Endometrial microvascular endothelial cells (primary cell): ENCODE results near the gene KAZN. TPM values are rescaled to one million over a fixed set of nuclear protein-coding genes. Genes with fewer than 3 reads are reported as not detected.

Experiments
- in situ Hi-C: cut with HindIII; loops from 2 replicates; pipeline ENCODE4 v1.10.0; 2017; ENCODE audit warnings: low sequenced_read_pairs, low pct_unique_long_range_greater_than_20kb; ENCODE audit errors: inconsistent ontology term
- total RNA-seq: library from RNA; depleted of rRNA; stranded (reverse); fragments of >200 nt; gene quantifications from one replicate; pipeline ENCODE4 v1.2.3, GENCODE V29; 2015; ENCODE audit errors: inconsistent ontology term

Gene KAZN
- total RNA-seq, 1 donor from 2014 or later, result 0.93 TPM

DNA sequence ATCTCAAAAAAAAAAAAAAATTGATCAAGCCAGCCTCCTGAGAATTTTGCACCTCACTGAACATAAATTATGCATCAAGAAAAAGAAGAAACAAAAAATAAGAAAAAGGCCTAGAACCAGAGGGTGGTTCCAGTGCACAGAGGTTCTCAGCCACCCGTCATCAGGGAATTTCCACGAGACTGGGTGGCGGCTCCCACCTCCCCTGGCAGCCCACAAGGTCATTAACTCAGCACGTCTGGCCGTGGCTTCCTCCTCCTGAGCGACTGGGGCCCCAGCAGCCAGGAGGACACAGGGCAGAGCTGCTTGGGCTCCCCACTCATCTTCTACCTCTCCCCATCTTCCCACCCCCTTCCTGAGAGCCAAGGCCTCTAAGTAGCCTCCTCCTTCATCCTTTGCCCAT is 539.3 kb downstream of the KAZN start:
- in situ Hi-C loops, result no loop called here

DNA sequence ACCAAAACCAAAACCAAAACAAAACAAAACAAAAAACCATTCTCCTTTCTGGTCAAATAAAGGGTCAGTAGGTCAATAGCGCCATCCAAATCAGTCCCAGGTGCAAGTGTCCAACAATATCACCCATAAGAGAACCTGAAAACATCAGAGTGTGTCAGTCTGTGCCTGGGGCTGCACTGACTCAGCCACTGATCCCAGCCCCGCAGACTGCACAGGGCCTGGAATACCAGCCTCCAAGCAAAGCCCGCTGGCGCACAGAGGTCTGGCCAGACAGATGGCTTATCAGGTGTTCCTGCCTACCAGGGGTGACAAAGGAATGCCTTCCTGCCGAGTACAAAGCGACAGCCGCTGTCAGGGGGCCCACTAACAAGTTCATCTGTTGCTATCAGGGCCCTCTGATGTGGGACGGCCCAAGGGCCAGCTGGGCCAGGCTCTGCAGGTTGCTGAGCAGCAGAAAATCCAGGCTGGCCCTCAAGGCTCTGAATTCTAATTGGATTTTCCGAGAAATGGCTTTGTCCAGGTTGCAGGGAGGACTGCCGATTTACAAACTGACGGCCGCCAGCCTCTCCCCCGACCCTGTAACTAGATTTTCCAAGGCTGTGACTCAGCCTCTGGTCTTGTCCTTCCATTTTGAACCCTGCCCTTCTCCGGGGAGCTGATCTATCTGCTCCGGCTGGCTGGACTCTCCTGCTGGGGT is 541.3 kb downstream of the KAZN start:
- in situ Hi-C loops, result no loop called here

- in situ Hi-C loops, result no loop called here
Observed at GRCh38 chr1:15141935-15142539, 543.6 kb downstream of the KAZN start.

- in situ Hi-C loops, result no loop called here
Observed at GRCh38 chr1:15145327-15145726, 546.8 kb downstream of the KAZN start.

- in situ Hi-C loops, result no loop called here
Observed at GRCh38 chr1:15146142-15146680, 547.7 kb downstream of the KAZN start.

GRCh38 chr1:15146971-15147376 is 548.5 kb downstream of the KAZN start:
- in situ Hi-C loops, result no loop called here

GRCh38 chr1:15148004-15148403 is 549.5 kb downstream of the KAZN start:
- in situ Hi-C loops, result no loop called here

- in situ Hi-C loops, result no loop called here
Observed at GRCh38 chr1:15148475-15148874, 550.0 kb downstream of the KAZN start.

GRCh38 chr1:15148941-15149340 is 550.5 kb downstream of the KAZN start:
- in situ Hi-C loops, result no loop called here

DNA sequence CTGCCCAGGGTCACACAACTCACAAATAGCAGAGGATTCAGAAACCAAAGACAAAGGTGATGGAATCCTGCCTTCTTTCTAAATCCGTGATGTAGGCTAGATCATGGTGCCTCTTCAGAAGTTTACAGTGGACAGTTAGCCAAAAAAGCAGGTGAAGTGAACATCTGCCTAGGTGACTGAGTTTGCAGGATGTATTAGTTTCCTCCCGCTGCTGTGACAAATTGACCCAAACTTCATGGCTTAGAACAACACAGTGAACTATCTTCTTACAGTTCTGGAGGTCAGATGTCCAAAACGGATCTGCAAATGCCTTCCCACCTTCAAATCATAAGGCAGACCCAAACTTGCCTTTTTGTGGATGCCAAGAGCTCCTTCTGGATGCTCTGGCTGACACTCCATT is 551.9 kb downstream of the KAZN start:
- in situ Hi-C loops, result no loop called here

- in situ Hi-C loops, result no loop called here
Observed at GRCh38 chr1:15151377-15151806, 552.9 kb downstream of the KAZN start.

DNA sequence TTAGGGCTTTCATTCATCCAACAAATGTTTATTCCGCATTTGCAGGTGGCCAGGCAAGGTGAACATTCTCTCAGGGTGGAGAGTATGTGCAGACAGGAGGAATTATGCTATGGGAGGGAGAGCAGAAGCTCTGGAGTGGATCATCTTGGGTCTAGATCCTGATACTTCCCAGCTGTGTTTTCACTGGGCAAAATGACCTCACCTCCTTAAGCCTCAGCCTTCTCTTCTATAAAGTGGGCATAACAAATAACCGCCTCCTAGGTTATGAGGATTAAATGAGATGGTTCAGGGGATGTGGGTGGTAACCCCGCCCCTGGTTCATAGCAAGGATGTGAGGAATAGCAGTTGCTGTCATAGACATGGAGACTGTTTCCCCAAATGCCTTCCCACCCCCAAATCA is 553.4 kb downstream of the KAZN start:
- in situ Hi-C loops, result no loop called here

DNA sequence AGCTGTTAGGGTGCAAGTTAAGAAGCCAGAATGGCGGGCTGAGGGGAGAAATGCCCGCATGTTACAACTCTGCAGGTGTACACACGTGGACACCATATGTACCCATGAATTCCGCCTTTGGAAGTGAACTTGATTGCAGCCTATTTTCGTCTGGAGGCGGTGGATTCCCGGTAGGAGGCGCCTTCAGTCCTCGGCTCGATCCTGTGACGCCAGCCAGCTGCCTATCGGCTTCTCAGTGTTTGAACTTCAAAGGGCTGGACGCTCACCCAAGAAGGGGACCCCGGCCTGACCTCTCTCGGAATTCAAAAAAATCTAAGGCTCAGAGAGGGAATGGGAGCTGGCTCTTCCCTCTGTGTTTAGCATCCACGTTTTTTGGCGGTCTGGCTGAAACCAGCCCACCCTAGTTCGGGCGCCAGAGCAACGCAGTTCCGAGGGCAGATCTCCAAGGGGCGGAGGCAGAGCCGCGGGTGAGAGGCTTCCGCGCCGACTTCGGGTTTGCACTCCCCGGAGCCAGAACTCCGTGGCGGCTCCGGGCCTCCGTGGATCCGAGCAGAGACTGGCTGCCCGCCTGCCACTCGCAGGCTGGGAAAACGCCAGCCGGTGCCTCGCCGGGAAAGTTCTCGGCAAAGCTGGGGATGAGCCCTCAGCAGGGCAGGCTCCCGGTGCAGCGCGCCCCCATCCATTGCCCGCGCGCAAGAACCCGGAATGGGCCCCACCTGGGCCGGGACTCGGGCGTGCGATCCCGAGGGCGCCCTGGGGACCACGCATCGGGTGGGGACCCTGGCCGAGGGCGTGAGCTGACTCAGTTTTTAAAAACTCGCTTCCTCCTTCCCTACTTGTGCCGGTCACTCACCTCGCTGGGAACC is 554.1 kb downstream of the KAZN start:
- in situ Hi-C loops, result no loop called here

- in situ Hi-C loops, result no loop called here
Observed at GRCh38 chr1:15153184-15153841, 554.8 kb downstream of the KAZN start, which contains the start of gene TMEM51. TSS of gene TMEM51 (plus strand) at chr1:15153747. CDS start at chr1:15215088, 61,341 bp downstream.

DNA sequence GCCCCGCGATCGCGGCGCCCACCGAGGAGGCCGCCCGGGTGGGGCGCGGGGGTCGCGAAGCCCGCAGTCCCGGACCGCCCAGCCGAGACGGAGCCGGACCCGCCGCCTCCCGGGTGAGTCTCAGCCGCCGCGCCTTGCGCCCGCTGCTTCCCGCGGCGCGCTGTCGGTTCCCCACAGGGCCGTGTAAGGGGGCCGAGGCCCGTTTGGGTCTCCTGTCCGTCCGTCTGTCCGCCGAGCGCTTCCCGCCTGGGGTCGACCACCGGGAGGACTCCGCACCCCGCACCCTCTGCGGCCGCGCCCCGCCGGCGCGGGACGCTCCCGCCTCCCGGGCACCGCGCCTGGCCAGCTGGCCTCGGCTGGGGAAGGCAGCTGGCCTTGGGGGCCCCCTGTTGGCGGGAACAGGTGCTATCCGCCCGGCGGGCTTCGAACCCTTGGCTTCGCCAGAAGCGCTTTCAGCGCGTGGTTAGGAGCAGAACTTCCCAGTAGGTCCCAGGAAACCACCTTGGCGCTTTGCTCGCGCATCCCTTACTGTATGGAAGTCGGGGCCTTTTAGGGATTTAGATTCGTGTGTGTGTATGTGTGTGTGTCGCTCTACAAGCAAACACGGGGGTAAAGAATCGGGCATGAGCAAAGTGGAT is 555.5 kb downstream of the KAZN start:
- in situ Hi-C loops, result no loop called here

- in situ Hi-C loops, result no loop called here
Observed at GRCh38 chr1:15154480-15155036, 556.1 kb downstream of the KAZN start.

- in situ Hi-C loops, result no loop called here
Observed at GRCh38 chr1:15155191-15155590, 556.7 kb downstream of the KAZN start.
